Measurements from ENCODE around the gene NKAIN1.
"Not testable (repeated sequence)": the region's sequence is repeated elsewhere in the genome, so short reads cannot be mapped to it uniquely, and the experiment has no call there.

Gene NKAIN1

DNA sequence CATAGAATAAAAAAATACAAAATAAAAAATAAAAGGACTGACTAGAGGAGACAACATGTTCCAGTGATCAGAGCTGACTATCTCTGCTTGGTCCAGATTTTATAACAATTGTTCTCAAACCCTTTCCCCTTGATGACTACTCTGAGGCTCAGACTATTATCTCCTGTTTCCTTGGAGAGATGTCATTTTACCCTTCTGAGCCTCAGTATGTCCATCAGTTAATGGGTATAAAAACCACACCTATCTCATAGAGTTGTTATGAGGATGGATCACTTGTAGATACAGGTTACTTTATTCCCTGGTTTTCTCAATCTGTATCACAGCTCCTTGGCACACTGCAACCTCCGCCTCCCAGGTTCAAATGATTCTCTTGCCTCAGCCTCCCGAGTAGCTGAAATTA is 7.0 kb downstream of the NKAIN1 start:
- DNase-seq: no peak

DNA sequence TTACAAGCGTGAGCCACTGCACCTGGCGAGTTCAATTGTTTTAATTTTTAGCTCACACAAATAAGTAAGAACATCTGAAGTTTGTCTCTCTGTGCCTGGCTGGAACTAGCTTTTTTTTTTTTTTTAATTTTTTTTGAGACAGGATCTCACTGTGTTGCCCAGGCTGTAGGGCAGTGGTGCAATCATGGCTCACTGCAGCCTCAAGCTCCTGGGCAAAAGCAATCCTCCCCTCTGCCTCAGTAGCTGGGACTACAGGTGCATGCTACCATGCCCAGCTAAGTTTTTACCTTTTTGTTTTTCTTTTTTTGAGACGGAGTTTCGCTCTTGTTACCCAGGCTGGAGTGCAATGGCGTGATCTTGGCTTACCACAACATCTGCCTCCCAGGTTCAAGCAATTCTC is 7.9 kb downstream of the NKAIN1 start:
- no peak for DNase-seq

DNA sequence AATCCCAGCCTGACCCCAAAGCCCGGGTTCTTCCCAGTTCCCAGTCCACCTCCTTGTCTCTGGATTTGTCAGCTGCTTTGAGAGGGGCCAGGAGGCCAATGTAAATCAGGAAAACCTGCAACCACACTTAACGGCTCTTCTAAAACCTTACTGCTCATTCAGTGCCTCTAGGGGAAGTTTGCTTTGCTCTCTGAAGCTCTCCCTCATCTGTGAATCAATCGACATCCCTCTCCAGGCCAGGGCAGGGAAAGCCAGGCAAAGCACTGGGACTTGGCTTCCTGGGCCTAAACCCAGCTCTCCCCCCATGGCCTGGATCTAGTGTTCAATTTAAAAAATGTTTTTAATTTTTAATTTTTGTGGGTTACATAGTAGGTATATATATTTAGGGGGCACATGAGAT is 9.3 kb downstream of the NKAIN1 start:
- no peak for DNase-seq

DNA sequence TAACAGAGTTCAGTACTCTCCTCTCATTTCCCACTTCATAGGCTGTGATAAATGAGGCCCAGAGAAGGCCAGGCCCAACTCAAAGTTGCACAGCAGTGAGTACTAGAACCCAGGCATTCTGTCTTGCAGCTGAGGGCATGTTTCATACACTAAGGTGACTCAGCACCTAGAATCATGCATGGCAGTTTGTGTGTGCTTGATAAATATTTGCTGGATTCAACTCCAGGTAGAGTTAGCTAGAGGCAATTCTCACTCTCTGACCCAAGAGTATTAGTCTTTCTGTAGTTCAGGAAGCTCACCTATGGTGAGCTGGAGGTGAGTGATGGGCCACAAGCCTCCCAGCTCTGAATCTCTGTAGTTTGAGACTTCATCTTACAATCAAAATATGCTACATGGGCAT is 10.7 kb downstream of the NKAIN1 start:
- no peak for DNase-seq

DNA sequence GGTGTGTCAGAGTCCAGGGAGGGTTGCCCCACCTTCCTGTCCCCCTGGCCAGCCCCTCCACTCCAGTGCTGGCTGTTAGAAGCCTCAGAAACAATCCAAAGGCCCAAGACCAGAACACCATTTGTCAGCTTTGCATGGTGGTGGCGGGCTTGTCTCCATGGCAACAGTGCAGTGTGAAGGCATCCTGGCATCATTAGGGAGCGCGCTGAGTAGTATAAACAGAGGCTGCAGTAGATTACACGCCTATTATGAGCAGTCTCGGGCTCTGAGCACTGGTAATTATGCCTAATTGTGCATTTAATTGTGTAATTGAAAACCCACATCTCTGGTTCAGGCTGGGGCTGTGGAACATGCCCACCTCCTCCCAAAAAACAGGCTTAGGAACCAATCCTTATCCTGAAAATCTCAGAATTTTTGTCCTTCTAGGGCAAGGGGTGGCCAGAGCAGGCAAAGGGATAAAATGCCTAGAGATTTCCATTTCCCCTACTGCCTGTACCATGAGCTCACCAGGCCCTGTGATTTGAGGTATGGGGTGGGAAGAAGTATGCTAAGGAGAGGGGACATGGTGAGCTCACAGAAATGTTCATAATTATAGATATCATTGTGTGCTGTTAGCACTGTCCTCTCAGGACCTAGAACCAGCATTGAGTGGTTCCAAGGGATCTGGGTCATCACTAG is 11.7 kb downstream of the NKAIN1 start:
- DNase-seq: peak; percentile 59

DNA sequence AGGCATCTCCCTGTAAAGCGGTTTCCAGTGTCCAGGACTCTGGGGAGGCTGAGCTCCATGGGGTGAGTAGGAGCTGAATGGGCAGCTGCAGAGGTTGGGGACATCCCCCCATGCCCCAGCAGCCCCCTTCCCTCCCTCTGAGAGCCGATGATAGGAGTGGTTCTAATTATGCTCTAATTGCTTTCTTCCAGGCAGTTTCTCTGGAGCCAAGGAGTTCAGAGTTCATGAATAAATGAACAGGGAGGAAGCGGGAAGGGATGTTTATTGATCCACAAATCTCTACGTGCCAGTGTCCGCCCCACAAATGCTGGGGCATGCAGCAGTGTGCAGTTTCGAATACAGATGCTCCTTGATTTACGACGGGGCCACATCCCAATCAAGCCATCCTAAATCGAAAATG is 15.6 kb downstream of the NKAIN1 start:
- DNase-seq: no peak

DNA sequence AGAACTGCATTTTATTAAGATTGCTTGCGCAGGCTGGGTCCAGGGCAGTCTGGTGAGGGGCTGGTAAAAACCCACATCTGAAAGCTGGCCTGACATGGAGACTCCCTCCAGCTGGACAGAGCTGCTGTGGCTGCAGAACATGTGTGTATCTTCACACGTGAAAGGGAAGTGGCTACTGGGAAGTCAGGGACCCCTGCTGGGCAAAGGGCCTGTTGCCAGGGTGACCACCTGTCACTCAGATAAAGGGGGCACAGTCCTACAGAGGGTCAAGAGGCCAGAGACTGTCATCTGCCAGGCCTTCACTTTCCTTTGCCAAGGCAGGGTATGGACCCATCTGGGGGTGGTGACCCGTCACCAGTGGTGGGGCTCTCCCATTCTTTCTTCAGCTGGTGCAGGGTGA is 17.5 kb downstream of the NKAIN1 start:
- no peak for DNase-seq

DNA sequence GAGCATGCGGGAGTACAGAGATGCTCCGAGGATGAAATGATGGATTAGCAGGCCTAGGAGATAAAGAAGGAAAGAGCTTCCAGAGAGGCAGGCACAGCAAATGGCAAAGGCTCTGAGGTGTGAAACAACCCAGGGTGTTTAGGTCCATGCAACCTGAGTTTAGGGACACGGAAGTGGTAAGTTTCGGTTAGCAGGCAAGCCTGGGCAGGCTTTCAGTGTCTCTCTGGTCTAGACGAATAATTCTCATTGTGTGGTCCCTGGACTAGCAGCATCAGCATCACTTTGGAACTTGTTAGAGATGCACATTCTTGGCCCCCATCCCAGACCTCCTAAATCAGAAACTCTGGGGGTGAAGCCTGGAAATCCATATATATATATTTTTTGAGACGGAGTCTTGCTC is 18.6 kb downstream of the NKAIN1 start:
- no peak for DNase-seq

DNA sequence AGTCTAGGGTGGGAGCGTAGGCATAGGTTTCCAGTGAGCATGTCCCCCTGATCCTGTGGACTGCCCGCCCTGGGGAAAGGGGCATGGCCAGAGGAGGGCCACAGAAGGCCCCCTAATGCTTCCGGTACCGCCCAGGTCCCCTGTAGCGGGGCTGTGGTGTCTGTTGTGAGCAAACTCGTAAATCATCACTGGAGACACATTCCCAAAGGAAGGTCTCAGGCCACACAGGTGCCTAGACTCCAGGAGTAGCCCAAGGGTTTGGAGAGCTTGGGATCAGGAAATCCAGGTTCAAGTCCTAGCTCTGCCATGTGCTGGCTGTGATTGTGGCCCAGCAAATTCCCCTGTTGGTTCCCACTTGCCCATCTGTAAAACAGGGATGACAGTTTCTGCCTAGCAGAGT is 20.2 kb downstream of the NKAIN1 start:
- no peak for DNase-seq

DNA sequence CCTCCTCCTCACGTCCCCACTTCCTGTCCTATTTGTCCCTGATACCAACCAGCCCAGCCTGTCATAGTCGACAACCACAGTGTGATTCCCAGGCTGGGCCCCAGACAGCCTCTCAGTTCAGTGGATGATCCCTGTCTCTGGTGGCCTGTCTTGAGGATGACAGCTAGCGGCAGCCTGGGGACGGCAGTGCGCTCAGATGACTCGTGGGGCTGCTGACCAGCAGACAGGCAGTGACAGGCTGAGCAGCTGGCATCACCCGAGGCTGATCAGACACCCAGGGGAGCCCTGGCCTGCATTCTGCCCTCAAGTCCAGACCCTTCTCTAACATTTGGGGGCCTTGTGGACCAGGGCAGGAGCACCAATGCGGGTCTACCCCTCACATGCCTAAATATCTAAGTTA is 21.0 kb downstream of the NKAIN1 start:
- DNase-seq: no peak

DNA sequence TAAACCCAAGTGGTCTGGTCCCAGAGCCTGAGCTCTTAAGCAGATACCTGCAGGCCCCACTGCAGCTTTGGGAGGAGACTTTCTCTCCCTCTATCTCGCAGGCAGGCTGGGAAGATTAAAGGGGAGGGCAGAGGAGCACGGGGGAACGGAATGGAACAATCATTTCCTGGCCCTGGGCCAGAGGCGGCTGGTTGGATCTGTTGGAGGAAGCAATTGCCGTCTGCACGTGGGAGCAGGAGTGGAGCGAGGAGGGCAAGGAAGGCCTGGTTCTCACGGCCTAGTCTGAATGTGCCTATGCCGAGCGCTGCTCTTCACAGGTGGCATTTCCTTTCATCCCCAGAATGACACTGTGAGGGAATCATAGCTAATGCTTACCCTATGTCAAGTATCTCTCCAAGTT is 23.7 kb downstream of the NKAIN1 start:
- peak; percentile 55 for DNase-seq

DNA sequence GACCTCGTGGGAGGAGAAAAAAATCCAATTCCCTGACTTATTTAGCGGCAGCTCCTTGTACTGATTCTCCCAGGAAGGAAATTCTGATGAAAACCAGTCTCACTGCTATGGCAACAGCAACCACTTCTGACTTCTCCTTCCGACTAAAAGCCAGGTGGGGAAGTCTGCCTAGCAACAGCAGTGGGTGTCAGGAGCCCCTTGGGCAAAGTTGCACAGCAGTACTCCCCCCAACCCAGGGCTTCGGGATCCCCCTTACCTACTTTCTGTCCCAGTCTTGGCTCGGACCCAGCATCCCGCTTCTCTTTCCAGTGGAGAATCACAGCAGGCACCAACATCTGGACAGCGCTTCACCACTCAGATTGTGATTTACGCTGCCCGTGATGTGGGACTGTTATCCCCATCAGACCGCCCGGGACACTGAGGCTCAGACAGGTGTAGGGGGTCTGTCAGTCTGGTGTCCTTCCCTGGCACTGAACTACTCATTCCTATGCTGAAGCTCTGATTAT is 24.6 kb downstream of the NKAIN1 start:
- no peak for DNase-seq

DNA sequence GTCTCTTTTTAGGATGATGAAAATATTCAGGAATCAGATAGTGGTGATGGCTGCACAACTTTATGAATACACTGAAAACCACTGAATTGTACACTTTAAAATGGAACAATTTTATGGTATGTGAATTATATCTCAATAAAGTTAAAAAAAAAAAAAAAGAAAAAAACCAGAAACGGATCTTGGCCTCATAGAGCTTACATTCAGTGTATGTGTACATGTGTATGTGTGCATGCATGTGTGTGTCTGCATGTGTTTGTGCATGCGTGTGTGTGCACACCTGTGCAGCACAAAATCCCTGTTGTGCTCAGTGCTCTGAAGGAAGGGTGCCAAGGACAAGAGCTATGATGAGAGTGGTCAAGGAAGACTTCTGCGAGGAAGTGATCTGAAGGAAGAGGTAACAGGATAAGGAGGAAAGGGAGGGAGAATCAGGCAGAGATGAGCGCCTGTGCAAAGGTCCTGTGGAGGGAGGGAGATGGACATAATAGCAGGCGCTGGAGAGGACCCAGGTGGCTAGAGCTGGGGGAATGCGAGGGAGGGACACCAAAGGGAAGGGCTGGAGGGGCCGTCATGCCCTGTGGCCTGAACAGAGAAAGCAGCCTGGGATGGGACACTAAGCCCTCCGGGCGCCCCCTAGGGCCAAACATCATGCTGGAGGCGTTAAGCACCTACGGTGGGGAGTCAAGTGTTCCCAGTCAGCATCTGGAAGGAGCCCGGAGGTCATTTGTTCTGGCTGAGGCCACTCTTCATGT is 25.2 kb downstream of the NKAIN1 start:
- DNase-seq: no peak

DNA sequence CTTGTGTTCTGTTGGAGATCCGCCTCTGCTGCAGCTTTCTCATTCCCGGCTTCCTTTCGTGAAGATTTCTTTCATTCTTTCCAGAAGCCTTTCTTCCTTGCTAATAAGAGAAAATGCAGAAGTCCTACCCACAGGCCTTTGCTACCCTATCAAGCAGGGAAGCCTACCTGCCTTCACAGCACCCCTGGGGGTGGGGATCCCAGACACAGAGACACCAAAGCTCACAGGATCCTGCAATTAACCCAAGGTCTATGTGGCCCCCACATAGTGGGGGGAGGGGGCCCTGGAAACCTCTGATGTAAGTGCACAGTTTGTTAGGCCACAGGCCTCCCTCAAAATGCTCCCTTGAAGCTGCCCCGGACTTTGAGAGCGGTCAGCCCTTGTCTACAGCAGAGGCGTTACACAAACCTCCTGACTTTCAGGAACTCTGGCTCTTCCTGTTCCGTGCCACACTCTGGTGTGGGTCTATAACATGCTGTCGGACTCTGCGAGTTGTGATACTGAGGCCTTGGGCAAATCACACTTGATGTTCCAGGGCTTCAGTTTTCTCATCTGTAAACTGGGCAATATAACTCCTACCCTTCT is 31.2 kb downstream of the NKAIN1 start:
- DNase-seq: no peak

DNA sequence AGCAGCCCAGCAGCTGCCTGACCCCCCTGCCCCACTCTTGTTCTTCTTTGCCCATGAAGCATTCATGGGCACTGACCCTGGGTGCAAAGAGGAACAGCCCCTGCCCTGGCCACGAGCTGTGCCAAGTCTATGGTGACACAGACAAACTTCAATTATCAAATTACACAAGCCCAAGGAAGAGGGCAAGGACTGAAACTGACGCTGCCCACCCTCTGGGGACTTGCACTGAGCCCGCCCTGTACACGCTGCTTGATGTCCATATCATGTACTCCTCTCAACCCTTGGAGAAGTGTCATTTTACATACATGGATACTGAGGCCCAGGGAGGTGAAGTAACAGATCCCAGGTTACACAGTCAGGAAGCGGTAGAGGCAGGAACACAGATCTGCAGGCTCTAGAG is 32.1 kb downstream of the NKAIN1 start:
- no peak for DNase-seq

DNA sequence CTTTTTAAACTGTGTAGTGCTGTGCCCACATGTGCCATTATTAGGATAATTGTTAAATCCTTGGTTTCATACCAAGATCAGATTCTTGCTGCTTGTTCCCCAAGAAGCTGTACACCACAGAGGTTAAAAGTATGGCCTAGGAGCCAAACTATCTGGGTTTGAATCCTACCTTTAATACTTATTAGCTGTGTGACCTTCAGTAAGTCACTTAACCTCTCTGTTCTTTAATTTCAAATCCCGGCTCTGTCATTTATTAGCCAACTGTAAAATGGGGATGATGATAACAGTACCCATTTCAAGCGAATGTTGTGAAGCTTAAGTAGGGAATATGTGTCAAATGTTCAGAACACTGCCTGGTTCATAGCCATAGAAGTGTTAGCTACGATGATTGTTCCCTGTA is 32.6 kb downstream of the NKAIN1 start:
- DNase-seq: no peak

DNA sequence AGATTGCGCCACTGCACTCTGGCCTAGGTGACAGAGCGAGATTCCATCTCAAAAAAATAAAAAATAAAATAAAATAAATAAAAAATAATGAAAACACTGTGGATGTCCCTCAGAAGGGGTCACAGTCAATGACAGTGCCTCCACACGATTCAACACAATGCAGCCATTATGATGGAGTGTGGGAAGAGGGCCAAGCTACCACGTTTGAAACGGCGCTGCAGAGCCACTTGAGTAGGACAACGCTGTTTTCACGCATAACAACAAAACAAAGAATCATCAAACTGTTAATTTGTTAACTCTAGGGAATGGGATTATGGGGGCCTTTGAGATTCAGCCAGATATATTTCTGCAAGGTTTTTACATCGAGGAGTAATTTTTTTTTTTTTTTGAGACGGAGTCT is 36.5 kb downstream of the NKAIN1 start:
- DNase-seq: no peak

DNA sequence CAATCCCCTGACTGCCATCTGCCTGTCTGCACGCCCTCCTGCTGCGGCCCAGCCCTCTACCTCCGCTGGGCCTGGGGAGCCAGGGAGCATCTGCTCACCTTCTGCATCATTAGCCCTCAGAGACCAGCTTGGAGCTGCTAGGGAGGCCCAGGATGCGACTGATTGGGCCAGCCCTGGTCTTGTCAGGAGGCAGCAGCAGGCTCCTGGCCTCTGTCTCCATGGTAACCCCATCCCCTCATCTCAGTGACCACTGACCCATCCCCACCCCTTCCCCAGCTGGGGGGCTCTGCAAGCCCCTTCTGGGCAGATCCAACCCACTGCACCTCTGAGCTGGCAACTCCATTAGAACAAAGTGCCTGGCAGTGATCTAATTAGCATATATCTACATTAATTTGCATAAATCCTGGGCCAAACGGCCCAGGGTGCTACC is 37.7 kb downstream of the NKAIN1 start:
- peak; percentile 29 for DNase-seq

DNA sequence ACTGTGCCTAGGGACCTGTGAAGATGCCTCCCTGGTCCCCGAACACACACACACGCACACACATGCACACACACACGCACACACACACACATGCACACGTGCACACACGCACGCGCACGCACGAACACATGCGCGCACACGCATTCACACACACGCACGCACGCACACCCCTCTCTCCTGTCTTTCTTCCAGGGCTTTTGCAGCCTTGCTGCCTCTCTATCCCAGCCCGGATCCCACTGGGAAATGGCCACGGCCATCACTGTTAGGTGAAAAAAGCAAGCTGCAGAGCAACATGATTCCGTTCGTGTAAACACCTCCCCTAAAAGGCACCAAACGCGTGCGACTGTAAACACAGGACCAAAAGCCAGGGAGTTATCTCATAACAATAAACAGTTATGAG is 39.7 kb downstream of the NKAIN1 start:
- no peak for DNase-seq

DNA sequence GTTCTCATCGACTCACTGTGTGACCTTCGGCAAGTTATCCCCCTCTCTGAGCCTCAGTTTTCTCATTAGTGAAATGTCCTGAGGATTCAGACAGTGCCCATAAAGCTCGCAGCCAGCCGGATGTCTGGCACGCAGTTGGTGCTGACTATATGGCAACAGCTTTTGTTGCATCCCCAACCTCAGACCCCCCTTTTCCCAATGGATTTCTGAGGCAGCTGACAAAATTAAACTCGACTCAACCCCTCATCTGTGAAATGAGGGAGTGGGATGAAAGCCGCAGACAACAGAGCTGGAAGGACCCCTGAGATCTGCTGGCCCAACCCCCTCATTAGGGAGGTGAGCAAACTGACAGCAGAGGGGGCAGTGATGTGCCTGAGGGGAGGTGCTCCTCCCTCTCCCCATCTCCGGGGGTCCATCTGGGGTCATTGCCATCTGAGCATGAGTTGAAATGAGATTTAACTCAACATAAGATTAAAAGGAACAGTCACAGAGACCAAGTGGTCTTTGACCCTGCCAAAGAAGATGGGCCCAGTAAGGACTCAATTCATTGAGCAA is 40.4 kb downstream of the NKAIN1 start:
- peak; percentile 9 for DNase-seq

DNA sequence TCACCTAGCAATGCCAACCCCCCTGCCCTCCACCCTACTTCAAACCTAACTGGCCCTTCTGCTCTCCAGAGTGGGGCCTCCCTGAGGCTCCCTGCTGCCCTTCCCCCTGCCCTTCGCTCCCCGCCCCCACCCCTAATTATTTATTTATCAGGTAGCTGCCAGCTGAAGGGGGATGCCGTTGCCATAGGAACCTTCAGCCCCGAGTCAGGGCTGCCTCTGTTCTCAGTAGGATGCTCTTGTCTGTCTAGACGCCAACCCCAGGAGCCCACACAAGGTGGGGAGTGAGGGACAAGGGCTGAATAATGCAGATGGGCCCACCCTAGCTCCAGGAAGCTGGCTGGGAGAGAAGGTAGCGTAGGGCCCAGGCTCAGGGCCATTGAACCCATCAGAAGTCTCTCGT is 41.1 kb downstream of the NKAIN1 start:
- no peak for DNase-seq

DNA sequence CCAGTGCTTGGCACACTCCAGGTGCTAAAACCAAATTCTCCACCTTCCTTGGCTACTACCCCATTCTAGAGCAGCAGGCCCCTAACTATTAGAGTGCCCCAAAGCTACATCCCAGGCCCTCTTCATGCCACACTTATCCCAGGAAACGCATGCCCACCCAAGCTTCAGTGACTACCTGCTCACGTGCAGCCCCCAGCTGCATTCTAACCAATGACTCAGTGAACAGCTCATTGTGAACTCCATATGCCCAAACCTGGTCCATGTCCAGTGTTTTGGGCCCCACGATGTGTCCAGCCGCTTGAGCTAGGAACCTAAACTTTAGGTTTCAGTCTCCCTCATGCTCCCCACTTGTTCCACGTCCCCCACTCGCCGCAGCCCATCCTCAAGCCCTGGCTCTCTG is 41.5 kb downstream of the NKAIN1 start:
- DNase-seq: no peak

DNA sequence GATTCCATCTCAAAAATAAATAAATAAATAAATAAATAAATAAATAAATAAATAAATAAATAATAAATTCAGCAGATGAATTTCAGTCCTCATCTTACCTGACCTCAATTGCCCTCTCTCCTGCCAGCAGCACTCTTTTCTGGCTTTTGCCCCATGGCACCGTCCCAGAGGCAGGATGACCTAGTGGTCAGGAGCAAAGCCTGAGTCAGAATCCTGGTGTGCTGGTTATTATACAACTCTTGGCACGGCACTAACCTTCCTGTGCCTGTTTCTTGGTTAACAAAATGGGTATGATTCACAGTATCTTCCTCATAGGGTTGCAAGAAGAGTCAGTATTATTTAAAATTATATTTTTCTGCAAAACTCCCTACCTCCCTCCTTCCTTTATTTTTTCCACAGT is 43.0 kb downstream of the NKAIN1 start:
- DNase-seq: no peak

DNA sequence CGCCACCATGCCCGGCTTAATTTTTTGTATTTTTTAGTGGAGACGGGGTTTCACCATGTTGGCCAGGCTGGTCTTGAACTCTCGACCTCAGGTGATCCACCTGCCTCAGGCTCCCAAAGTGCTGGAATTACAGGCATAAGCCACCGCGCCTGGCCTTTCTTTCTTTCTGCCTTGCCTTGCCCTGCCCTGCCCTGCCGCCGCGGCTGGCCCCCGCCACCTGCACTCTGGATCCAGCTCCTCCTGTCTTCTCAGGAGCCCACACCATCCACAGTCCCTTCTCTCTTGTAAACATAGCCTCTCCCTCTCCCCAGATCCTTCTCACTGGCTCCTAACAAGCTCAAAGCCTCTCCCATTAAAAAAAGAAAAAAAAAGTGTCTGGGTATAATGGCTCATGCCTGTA is 44.4 kb downstream of the NKAIN1 start:
- DNase-seq: not testable (repeated sequence)
